Activated CD4-positive, alpha-beta T cell treated with anti-CD3 and anti-CD28 coated beads for 1 hour (primary cell): ENCODE results near the gene NR4A2.

Source experiments
- DNase-seq: peaks from one replicate; pipeline ENCODE4 v3.0.0-alpha.2; 2020

The NR4A2 gene

DNA sequence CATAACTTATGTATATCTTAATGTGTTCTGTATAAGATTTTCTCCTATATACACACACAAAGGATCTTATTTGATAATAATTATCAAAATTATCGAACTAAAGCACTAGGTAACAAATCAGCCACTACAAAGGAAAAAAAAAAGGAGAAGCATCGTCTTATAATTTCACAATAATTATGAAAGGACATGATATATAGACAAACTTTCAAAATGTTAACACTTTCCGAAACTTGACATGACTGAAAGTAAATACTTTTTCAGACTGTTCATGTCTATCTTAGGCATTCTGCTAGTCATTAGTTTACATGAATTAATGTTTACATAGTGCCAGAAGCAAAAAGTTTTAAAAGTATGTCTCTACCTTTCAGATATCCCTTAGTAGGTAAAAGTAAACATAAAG is 7.3 kb upstream of the NR4A2 start:
- no peak for DNase-seq

DNA sequence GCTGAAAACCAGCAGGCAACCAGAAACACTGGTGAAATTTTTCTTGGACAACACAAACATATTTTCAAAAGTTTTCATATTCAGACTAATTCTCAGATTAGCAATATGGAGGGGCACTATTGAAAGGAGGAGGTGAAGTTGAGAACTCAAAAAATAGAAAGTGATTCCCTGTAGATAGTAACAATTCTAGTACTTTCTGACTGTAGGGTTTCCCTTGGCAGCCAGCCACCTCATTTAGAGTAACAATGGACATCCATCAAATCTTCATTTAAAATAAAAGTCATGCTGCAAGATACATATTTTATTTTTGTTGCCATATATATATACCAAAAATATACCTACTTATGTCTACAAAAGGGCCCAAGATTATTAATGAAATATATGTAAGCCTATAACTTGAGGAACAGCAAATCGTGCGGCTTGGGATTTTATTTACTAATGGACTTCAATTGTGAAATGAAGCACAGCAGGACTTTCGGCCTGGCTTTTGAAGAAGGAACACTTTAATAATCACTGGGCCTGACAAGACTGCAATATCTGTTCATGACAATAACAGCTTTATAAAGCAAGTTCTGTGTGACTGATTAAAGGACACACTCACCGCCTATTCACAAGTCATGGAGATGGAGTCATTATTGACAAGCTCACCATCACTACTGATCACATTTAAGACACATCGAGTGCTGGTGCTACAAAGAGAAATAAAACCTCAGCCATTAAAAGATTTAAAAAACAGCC is 6.8 kb upstream of the NR4A2 start:
- DNase-seq: no peak

DNA sequence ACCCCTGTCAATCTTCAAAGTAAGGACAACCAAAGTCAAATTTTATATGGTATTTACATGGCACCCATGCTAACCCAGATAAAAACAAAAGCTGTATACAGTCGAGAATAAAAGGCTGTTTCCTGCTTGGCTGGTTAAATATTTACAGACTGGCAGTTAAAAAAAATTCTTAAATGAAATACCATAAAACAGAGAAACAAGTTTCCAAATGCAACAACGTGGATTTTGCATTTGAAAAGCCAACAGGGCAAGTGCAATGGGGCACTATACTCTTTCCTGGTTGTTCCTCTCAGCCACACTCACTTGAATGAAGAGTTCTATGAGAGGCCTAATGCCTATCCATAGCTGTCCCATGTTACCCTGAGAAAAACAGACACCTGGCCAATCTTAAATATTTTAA is 6.1 kb upstream of the NR4A2 start:
- DNase-seq: no peak

DNA sequence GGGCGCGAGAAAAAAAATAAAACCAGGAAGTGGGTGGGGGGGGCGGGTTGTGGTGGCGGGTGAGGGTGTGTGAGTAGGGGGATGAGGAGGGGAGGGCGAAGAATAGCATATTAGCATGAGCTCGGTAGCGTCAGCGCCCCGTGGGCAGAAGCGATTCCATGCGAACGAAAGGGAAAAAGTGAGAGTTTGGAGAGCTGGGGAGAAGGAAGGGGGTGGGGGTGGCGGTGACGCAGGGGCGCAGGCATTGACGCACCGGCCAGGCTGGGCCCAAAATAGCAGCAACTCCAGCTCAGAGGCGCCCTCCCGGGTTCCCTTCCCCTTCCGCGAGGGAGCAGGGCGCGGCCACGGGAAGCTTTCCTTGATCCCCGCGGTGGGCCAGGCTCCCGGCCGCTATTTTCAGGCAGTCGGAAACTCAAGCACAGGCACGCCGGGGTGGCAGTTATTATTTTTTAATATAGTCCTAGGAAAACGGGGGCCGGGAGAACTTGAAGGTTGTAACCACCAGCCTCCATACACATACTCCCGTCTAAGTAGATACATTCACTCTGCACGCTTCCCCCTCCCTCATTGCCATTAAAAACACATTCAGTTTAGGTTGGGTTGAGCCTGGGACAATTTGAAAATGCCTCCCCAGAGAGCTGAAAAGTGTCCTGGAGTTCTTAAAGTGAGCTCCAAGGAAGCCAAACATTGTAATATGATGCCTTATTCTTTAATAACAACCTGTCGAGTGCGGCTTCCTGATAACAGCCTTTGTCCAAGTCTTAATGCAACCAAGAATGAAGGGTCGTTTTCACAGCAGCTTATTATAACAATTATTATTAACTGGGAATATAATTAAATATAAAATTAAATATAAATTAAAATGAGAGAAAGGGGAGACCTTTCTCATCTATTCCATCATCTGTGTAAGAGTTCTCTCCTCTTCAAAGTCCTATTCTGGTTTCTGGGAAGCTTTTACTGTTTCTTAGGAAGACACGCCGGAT is 2.3 kb upstream of the NR4A2 start:
- peak; percentile 86 for DNase-seq

DNA sequence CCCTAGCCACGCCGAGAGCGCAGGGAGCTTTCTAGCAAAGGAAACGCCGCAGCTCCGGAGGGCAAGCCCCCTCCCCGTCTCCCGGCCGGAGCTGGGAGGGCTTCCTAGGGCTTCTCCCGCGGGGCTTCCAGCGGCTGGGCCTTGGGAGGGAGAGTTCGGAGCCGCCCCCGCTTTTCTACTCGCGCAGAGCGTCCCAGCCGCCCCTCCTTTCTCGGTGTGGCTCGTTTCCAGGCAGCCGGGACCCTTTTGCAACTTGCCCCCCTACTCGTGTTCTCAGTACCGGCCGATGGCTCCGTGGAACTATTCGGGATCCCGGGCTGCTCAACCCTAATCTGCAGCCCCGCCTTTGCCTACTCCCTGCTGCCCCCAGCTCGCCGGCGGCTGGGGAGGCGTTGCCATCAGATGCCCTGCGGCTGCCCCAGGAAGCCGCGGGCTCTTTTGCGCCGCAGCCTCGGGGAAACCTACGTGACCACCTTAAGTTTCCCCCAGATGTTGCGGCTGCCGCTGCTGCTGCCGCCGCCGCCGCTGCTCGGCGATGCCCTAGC is 1.5 kb upstream of the NR4A2 start:
- DNase-seq: no peak

DNA sequence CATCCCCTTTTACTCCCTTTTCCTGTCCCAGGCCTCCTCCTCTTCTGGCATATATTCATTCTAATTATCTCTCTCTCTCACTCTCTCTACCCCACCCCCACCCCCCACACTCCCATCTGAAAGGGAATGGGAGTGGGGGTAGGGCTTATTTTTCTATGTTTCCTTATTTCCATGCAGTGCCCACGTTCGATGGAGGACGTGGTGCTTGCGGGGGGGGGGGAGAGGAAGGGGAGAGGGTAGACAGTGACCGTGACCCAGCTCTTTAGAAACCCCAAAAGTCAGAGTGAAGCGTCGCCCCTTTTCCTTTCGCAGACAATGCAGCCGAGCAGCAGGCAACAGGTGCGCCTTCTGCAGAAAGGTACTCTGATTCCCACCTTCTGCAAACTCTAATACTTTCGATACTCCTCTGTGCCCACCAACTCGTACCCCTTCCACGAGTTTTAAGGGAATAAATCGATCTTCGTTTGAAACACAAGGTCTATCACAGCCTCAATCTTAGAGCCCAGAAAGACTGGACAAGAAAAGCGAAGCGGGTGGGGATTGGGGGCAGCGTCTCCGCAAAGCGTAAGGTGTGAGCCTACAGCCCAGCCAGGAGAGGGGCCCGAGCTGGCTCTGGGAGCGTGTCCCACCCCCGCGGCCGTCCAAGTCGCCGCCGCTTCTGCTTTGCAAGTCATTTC is 891 bp upstream of the NR4A2 start:
- no peak for DNase-seq

DNA sequence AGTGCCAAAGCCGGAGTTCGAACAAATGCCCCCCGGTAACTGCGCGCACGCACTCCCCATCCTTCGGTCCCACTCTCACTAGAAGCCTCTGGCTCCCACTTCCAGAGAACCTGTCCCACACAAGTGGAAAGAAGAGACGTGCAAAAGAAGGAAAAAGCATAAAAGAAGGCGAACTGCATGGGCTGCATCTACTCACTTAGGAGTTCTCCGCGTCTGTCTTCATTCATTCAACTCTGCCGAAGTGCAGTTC is 312 bp downstream of the NR4A2 start:
- peak; percentile 29 for DNase-seq

DNA sequence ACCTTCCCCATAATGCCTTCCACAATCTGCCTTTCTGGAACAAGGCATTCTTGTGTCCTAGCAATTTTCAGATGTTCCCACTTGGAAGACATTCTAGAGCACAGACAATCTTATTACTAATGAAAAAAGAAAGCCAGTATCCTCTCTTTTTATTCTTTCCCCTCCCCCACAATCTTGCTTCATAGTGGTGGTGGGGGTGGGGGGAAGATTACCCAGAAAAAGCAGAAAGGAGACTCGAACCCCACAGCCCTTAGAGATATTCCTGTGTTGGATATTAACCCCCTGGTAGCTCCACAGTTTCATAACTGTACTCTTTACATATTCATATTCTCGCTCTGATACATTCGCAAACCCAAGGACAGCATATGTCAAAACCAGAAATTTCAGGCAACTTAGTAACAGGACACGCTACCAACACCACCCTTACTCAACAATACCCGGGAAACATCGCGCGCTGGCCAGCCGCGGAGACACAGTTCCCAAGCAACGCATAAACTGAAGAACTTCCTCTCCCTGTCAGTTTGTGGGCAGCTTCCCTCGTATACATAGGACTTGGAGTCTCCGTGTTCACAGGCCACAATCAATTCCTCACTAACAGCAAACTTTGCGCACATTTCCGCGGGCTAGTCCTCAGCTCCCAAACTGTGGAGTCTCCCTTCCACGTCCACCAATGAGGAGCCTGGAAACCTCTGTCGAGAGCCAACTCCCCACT is 793 bp downstream of the NR4A2 start:
- DNase-seq: no peak

DNA sequence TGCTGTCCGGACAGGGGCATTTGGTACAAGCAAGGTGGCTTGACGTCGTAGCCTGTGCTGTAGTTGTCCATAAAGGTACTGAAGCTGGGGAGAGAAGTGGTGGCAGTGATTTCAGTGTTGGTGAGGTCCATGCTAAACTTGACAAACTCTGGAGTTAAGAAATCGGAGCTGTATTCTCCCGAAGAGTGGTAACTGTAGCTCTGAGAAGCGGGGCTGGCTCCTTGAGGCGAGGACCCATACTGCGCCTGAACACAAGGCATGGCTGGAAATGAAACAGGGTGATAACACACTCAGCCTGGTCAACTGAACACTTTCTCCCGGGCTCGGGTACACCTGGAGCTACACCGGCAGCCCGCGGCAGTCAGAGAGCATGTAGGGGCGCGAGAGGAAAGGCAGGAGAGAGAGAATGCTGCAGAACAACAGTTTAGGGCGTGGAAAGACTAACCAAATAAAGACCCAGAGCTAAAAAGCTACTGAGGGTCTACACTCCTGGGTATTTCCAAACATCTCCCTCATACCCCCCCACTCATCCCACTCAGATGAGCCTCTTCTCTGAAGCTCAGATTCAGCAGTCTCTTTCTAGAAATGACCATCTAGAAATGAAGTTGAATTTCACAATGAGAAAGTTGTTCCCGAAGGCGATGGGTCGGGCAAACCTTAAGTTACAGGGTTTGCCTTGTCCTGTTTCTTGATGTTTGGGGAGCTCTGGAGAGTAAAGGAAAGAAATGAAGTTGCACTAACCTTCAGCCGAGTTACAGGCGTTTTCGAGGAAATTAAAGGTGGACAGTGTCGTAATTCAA is 2.4 kb downstream of the NR4A2 start:
- no peak for DNase-seq

DNA sequence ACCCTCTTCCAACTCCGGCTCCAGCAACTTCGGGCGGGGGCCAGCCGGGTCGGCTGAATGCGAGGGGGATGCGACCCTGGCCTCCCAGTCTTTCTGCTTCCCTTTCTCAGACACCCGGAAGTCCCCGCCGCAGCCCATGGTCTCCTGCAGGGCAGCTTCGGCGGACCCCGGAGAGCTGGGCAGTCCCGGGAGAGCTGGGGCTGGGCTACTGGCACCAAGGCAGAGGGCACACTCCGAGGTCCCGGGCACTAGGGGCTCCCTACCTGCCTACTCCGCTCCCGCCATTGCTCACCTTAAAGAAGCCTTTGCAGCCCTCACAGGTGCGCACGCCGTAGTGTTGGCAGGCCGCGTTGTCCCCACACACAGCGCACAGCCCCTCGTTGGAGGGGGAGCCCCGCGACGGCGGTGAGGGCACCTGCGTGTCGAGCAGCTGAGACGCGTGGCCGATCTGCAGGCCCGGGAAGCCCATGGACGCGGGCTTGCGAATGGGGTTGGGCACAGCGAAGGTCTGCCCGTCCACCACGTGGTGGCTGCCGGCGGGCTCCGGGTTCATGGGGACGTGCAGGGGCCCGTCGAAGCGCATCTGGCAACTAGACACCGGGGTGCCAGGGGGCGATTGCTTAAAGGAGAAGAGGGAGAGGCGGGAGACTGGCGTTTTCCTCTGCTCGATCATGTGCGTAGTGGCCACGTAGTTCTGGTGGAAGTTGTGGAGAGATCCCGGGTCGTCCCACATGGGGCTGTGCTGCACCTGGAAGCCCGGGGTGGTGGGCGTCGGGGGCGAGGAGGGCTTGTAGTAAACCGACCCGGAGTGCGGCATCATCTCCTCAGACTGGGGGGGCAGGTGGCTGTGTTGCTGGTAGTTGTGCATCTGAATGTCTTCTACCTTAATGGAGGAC is 3.2 kb downstream of the NR4A2 start:
- peak; percentile 17 for DNase-seq

DNA sequence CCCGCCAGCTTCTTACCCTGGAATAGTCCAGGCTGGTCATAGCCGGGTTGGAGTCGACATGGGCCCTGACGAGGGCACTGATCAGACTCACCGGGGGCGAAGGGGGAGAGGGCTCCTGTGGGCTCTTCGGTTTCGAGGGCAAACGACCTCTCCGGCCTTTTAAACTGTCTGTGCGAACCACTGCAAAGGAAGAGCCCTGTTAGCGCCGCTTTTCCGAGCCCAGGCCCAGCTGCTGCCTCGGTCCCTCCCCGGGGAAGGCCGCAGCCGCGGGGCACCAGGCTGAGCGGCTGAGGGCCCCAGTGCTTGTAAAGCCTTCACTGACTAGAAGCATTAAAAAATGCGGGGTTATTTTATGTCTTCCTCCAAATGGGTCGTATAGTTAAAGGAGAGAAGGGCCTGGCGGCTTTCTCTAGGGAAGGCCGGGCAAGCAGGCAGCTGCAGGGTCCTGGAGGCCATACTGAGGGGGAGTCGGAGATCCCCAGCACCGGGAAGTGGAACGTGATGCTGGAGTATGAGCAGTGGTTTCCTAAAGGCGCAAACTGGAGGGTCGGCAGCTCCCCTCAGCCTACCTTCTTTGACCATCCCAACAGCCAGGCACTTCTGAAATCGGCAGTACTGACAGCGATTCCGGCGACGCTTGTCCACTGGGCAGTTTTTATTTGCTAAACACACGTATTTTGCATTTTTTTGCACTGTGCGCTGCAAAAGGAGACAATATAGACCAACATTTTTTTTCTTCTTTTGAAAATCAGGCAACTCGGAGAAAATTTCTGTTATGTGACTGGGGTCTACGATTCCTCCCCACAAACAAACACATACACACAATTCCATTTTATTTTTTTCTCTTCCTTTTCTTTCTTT is 4.5 kb downstream of the NR4A2 start:
- DNase-seq: no peak

DNA sequence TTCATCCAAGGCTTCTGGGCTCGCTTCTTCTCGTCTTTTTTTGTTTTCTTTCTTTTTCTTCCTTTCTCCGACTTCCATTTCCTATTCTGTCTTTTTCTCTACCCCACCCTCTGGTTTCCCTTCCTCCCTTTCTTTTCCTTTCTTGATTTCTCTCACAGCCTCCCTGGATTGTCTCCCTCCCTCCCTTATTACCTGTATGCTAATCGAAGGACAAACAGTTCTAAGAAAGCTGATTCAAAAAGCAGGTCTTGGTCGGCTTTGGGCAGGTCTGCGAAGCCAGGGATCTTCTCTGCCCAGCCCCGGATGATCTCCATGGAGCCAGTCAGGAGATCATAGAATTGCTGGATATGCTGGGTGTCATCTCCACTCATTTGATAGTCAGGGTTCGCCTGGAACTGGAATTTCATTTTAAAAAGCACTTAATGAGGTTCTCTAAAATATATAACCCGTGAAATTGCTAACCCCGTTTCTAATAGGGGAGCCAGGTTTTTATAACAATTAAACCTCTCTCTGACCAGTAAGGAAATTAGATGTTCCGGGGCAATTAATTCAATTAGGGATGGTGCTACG is 5.9 kb downstream of the NR4A2 start:
- DNase-seq: no peak

DNA sequence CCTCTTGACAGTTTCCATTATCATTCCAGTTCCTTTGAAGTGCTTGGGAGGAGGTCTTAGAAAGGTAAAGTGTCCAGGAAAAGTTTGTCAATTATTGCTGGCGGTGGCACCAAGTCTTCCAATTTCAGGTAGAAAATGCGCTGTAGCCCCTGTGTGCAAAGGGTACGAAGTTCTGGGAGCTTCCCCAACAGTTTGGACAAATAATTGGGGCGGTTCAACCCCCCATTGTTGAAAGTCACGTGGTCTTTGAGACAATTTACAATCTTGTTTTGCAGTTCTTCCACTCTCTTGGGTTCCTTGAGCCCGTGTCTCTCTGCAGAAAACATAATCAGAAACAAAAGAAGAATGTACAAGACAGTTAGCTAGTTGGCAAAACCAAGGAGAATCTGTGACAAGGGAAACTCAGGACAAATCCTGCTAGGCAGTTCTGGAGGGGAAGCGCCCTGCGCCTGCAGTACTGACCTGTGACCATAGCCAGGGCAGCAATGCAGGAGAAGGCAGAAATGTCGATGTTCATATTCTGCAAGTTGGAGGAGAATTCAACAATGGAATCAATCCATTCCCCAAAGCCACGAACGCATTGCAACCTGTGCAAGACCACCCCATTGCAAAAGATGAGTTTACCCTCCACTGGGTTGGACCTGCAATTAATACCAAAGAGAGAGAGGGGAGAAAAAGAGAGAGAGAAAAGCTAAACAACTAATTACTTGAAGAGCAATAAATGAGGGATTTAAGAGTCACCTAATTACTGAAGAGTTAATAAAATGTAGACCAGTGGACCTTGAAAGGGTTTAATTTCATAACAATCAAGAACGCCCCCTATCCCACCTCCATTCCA is 6.6 kb downstream of the NR4A2 start:
- no peak for DNase-seq

DNA sequence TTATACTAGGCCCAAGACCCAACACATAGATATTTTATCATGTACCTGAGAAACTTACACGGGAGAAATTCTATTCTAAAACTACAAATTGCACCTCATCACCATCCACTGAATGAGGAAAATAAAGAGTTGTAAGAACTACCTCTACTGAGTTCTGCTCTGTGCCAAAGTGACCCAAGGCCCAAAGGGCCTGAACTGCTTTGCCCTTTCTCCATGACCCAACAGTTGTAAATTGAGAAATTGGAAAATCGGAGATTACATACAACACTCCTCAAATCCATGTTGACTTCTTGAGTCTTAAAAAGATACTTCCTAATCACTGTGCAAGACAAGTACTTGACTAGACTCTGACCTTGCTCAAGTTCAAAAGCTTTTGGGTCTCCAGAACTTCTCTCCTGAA is 8.8 kb downstream of the NR4A2 start:
- DNase-seq: no peak

DNA sequence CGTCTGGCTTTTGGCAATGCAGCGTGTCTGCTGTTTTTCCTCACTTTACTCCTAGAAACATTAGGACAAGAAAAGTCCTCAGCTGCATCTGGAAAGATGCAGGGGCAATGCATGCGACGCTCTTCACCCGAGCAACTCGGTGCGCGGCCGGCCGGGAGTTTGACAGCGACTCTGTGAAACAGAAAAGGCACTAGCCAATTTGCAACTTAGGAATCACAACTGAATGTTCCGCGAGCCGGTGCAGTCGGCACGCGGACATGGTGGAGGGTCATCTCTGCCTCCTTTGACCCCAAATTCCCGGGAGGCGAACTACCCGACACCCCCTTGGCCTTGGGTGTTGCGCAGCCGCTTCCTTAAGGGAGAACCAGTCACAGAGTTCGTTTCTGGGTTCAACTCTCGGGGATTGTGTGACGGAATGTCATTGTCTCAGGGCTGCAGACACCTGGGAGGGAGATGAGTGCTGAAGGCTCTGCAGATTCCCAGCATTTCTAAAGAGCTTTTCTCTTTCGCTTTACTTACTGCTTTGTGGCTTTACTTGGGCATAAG is 9.8 kb downstream of the NR4A2 start:
- DNase-seq: peak; percentile 17

DNA sequence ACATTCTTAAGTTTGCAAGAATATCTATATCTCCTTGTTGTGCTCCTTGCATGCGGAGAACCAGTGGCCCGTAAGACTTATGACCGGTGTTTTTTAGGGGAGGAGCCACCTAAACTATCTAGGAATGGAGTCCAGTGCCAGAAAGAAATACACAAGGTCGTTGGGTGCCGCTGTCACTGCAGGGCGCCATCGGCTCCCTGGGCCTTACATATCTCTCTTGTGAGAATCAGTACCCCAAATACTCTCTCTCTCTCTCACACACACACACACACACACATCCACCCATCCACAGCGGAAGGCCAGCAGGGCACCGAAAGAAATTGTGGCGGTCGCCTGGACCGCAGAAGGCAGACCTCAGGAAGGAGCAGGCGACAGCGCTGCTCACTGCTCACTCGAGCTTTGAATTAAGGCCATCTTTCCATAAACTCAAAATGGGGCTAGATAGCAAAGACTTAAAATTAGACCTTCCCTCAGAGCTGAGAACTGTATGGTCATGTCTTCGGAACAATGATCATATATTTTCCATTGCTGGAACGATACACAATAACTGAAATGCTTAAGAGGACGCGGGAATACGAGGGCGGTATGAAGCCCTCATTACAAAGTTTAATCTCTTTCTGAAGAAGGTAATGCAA is 10.4 kb downstream of the NR4A2 start:
- peak; percentile 20 for DNase-seq

DNA sequence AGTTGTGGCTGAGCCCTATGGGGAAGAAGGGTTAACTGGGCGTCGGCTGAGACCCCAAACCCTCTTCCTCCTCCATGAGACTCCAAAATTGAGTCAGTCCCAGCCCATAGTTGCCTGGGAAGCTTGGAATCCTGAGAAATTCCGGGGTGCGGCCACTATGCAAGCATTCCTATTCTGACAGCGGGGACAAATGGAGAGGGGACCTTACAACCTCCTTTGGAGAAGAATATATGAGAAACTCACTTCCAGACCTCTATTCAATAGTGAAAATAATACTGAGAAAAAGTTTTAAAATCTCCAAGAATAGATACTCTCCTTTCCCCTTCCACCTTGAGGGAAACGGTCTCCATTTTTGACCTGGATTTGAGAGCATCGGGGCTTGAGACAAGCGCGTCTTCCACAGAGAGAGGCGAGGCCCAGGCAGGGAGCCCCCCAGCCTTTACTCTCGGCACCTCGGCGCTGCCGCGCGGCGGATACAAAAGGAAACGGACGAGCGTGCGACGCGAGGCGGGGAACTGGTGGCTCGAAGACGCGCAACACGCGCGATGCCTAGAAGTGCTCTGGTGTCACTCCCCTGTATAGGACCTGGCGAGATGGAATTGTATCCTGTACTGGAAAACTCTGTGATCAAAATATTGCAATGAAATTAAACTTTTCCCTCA is 11.1 kb downstream of the NR4A2 start:
- peak; percentile 25 for DNase-seq
